GM12878 (cell line): Measurements from ENCODE around the gene CHCHD1. TPM values are rescaled to one million over a fixed set of nuclear protein-coding genes. Genes with fewer than 3 reads are reported as not detected.

ENCODE experiments used
- ATAC-seq: fragments of 200-7000 bp; cut with Tn5 transposase; 3 replicates; pipeline ENCODE4 v1.9.1; 2020; ENCODE audit warnings: mild to moderate bottlenecking, moderate library complexity
- BruUV-seq: library from RNA; stranded (reverse); fragments of 400-500 nt; replicated peaks from 2 replicates; lab custom pipeline; 2021; lab: Mats Ljungman, UMichigan
- CTCF ChIA-PET: fragments of 300-600 bp; sonication (Branson Sonifier 250); formaldehyde crosslinking; extraction: SDS; loops from one replicate; lab custom pipeline; 2021; ENCODE audit warnings: inconsistent platforms; lab: Yijun Ruan, JAX
- POLR2A ChIA-PET: fragments of 350-600 bp; formaldehyde crosslinking; extraction: SDS; loops from one replicate; lab custom pipeline; 2021; ENCODE audit warnings: inconsistent platforms; lab: Charles Lee
- RAD21 ChIA-PET: fragments of 300-600 bp; sonication (Branson Sonifier 250); formaldehyde crosslinking; loops from one replicate; lab custom pipeline; 2023; ENCODE audit warnings: antibody characterized with exemption; ENCODE audit not compliant: unreplicated experiment; lab: Charles Lee
- SMC1A ChIA-PET: fragments of 300-600 bp; sonication (Branson Sonifier 250); formaldehyde crosslinking; loops from one replicate; lab custom pipeline; 2023; ENCODE audit not compliant: unreplicated experiment, uncharacterized antibody; lab: Charles Lee
- DNase-seq: peaks from one replicate; pipeline ENCODE4 v3.0.0-alpha.2; 2011; ENCODE audit warnings: low read depth, low spot score
- FAIRE-seq: peaks from 3 replicates; lab custom pipeline; 2011; peaks lifted over from hg19 to GRCh38; lab: Jason Lieb, UNC
- H2AFZ ChIP-seq: 2 replicates; pipeline ENCODE4 v1.6.0; 2011; ENCODE audit warnings: low read depth, low read length, control low read depth; ENCODE audit not compliant: control insufficient read depth
- H3K27ac ChIP-seq: 2 replicates; pipeline ENCODE4 v1.5.1; 2011; ENCODE audit warnings: control low read depth; ENCODE audit not compliant: control insufficient read depth, insufficient read depth
- H3K27me3 ChIP-seq, 2 experiments: replicated peaks in 1 of 2; 2 replicates each; pipeline versions ENCODE4 v1.6.0 to v1.6.1; 2011; ENCODE audit warnings: low read length in 1 of 2; ENCODE audit not compliant: control insufficient read depth in 2 of 2, insufficient read depth in 2 of 2
- H3K36me3 ChIP-seq, 2 experiments: 2 replicates each; pipeline ENCODE4 v1.5.1; 2011; ENCODE audit warnings: low read length in 1 of 2; ENCODE audit not compliant: control insufficient read depth in 2 of 2, insufficient read depth in 2 of 2
- H3K4me1 ChIP-seq: 2 replicates; pipeline ENCODE4 v1.6.1; 2011; ENCODE audit warnings: mild to moderate bottlenecking, low read length, moderate library complexity, mixed read lengths; ENCODE audit not compliant: control insufficient read depth, insufficient read depth
- H3K4me2 ChIP-seq: 2 replicates; pipeline ENCODE4 v1.6.0; 2011; ENCODE audit warnings: control low read depth; ENCODE audit not compliant: control insufficient read depth, insufficient read depth
- H3K4me3 ChIP-seq: fragments of 200-600 bp; sonication (generic); 2 replicates; pipeline ENCODE4 v1.5.1; 2016
- H3K79me2 ChIP-seq: 2 replicates; pipeline ENCODE4 v1.6.0; 2011; ENCODE audit warnings: low read length; ENCODE audit not compliant: control insufficient read depth, insufficient read depth
- H3K9ac ChIP-seq: 2 replicates; pipeline ENCODE4 v1.8.0; 2011; ENCODE audit warnings: low read length, control low read depth, mixed read lengths; ENCODE audit not compliant: control insufficient read depth, insufficient read depth
- H3K9me3 ChIP-seq: replicated peaks from 3 replicates; pipeline ENCODE4 v1.5.1; 2011; ENCODE audit warnings: mild to moderate bottlenecking, low read length; ENCODE audit not compliant: control insufficient read depth, insufficient read depth
- H4K20me1 ChIP-seq: 2 replicates; pipeline ENCODE4 v1.6.0; 2011; ENCODE audit not compliant: control insufficient read depth, insufficient read depth
- CTCF ChIP-seq, 3 experiments: IDR thresholded peaks in 2 of 3; conservative IDR thresholded peaks in 1 of 3; 2 replicates each; pipeline ENCODE4 v1.5.1; 2011; ENCODE audit warnings: low read depth in 3 of 3, low read length in 3 of 3, mild to moderate bottlenecking in 3 of 3, control low read depth in 2 of 3, moderate library complexity in 2 of 3, inconsistent platforms in 1 of 3, mixed read lengths in 1 of 3; ENCODE audit not compliant: control insufficient read depth in 2 of 3, insufficient read depth in 1 of 3; ENCODE audit errors: extremely low read depth in 1 of 3
- FOXK2 ChIP-seq: fragments of 450-650 bp; IDR thresholded peaks from 2 replicates; pipeline ENCODE4 v1.6.1; 2017; ENCODE audit warnings: mild to moderate bottlenecking, moderate library complexity
- HCFC1 ChIP-seq: fragments of 150-350 bp; IDR thresholded peaks from 2 replicates; pipeline ENCODE4 v1.6.1; 2014; ENCODE audit warnings: low read length
- IRF3 ChIP-seq: fragments of 450-650 bp; IDR thresholded peaks from 2 replicates; pipeline ENCODE4 v1.6.1; 2014; ENCODE audit warnings: mild to moderate bottlenecking
- LARP7 ChIP-seq: fragments of 450-650 bp; IDR thresholded peaks from 2 replicates; pipeline ENCODE4 v1.6.1; 2017; ENCODE audit warnings: mild to moderate bottlenecking
- MLLT1 ChIP-seq: fragments of 450-650 bp; IDR thresholded peaks from 2 replicates; pipeline ENCODE4 v1.6.1; 2016; ENCODE audit warnings: mild to moderate bottlenecking
- POLR2A ChIP-seq: IDR thresholded peaks from 2 replicates; pipeline ENCODE4 v1.6.1; 2011; ENCODE audit warnings: low read depth, mild to moderate bottlenecking, low read length
- RAD21 ChIP-seq: IDR thresholded peaks from 2 replicates; pipeline ENCODE4 v1.6.1; 2011; ENCODE audit warnings: mild to moderate bottlenecking, low read depth, low read length, moderate library complexity; ENCODE audit not compliant: insufficient read depth
- WGBS: methylation state at CpG from one replicate; pipeline ENCODE4 v1.1.6; 2016; ENCODE audit warnings: low lambda C conversion rate; ENCODE audit not compliant: insufficient replicate concordance, insufficient coverage; ENCODE audit errors: missing lambda C conversion rate; 5-methylcytosine and 5-hydroxymethylcytosine counted together
- in situ Hi-C: fragments of 300-500 bp; cut with MboI; formaldehyde crosslinking; loops from 9 replicates; pipeline ENCODE4 v1.14.3; 2018; ENCODE audit warnings: mixed read lengths
- intact Hi-C: fragments of 100-400 bp; cut with micrococcal nuclease; formaldehyde crosslinking; loops from one replicate; pipeline ENCODE4 v1.14.2; 2022; ENCODE audit not compliant: unreplicated experiment
- polyA plus RNA-seq, 11 experiments: library from polyadenylated mRNA; depleted of rRNA in 4 of 11; unstranded in 6 of 11; stranded (reverse) in 5 of 11; fragments of >200 nt; fragmentation: Nextera tagmentation in 4 of 11; fragmentation: Illumina TruSeq in 1 of 11; extraction: Ambion mirVana in 4 of 11; extraction: Trizol in 1 of 11; gene quantifications; 1 replicate in 1 of 11; 2 replicates in 10 of 11; pipeline versions ENCODE4 v1.2.1 to v1.2.3, GENCODE V29; 2011 to 2016; ENCODE audit warnings: inconsistent platforms in 2 of 11, missing spikeins in 2 of 11, low read depth in 1 of 11
- total RNA-seq, 4 experiments: library from RNA; depleted of rRNA in 3 of 4; stranded (reverse); fragments of >200 nt in 3 of 4; fragmentation: Illumina TruSeq in 1 of 4; extraction: Trizol in 1 of 4; gene quantifications; 2 replicates each; pipeline versions ENCODE4 v1.2.1 to v1.2.3, GENCODE V29; 2013 to 2021

CHCHD1 gene
- total and polyA plus RNA-seq, 10 of the 15 experiments (the other 5 are each of a cell fraction or from before 2014, with no cell fraction given): 35.0 to 132 (median 70.0) TPM

GRCh38 chr10:73814896-73815718, 33.3 kb downstream of the CHCHD1 start:
- WGBS: 81% methylated on average over 20 of the region's 22 CpGs
- no peak overlapping the region for H3K27ac ChIP-seq
- intact Hi-C loops (loop anchor here (5.0 kb wide), 1 partner anchor 43 kb away; a partner anchor contains a TSS), in situ Hi-C loops (no loop called here)
- DNase-seq (no peak), ATAC-seq (no peak), FAIRE-seq (no peak)
- H3K27me3 ChIP-seq: no peaks in the 10 kb centered on the region
- H3K79me2 ChIP-seq: peaks cover 12% of the 10 kb centered on the region
- POLR2A ChIA-PET: interaction anchor here (0.6 to 1.3 kb wide), 4 partner anchors 11 to 36 kb away, joined by 3 to 5 read pairs (median 4); no protein-coding TSS in a partner anchor
- RAD21 ChIA-PET: interaction anchor here (0.5 kb wide), 1 partner anchor 58 kb away, joined by 3 read pairs; no protein-coding TSS in a partner anchor
- H3K4me3 ChIP-seq: no peak overlapping the region
- no peaks in the 10 kb centered on the region for H3K9me3 ChIP-seq
- H3K4me2 ChIP-seq: no peak overlapping the region
- no peaks in the 10 kb centered on the region for H4K20me1 ChIP-seq
- no peak overlapping the region for H3K9ac ChIP-seq
- BruUV-seq: no TSS peak
- H3K36me3 ChIP-seq: peaks cover 4 to 6% of the 10 kb centered on the region in 2 experiments
- H2AFZ ChIP-seq: no peak overlapping the region
- H3K4me1 ChIP-seq: peaks cover 3% of the 10 kb centered on the region; the same call in 1 of the 2 replicates
- TF ChIP-seq LARP7: no peak
- TF ChIP-seq POLR2A: no peak
- TF ChIP-seq HCFC1: no peak
- TF ChIP-seq MLLT1: no peak
- TF ChIP-seq FOXK2: no peak
- peak; percentile 12 to 26 (median 22); a peak in 2 of 6 replicates for TF ChIP-seq CTCF (IDR thresholded peaks at IDR 0.05 in 2 of 3, conservative IDR thresholded peaks at IDR 0.05 in 1 of 3; ENCODE audit: control insufficient read depth in 2 of 3, extremely low read depth in 1 of 3, insufficient read depth in 1 of 3, low read depth in 3 of 3, low read length in 3 of 3)
- TF ChIP-seq RAD21: 0 out of 2 replicates have a peak, but pooled peaks have one; percentile 22
- TF ChIP-seq IRF3: no peak
- SMC1A ChIA-PET: interaction anchor here (0.8 to 1.4 kb wide), 3 partner anchors 34 to 436 kb away, joined by 3 to 5 read pairs (median 3); partner anchors contain the start of gene CHCHD1
- CTCF ChIA-PET: interaction anchor here (0.6 to 2.5 kb wide), 8 partner anchors 13 to 285 kb away, joined by 3 to 9 read pairs (median 4); partner anchors contain the start of gene CHCHD1
